ENCODE measurements around the gene EIF3M. TPM values are rescaled to one million over a fixed set of nuclear protein-coding genes. Genes with fewer than 3 reads are reported as not detected.

EIF3M gene
- total and polyA plus RNA-seq, 2 experiments from 2014 or later = 261 to 508 TPM

GRCh38 chr11:32635819-32636218 is 52.2 kb downstream of the EIF3M start:
- DNase-seq (ENCODE audit: low spot score) = no peak
- 84% methylated on average over 2 of the region's 2 CpGs for WGBS (ENCODE audit: low lambda C conversion rate, missing lambda C conversion rate)
- peaks cover 4% of the 10 kb centered on the region for H3K27me3 ChIP-seq
- no peaks in the 10 kb centered on the region for H3K9me3 ChIP-seq (ENCODE audit: low read depth)
- H2AFZ ChIP-seq = no peak overlapping the region
- no peak overlapping the region for H3K4me2 ChIP-seq
- no peak overlapping the region for H3K27ac ChIP-seq
- H3K9me2 ChIP-seq (replicated peaks; ENCODE audit: insufficient read depth) = no peaks in the 10 kb centered on the region
- H3K4me3 ChIP-seq = no peak overlapping the region
- TF ChIP-seq EZH2 (IDR thresholded peaks at IDR 0.05; ENCODE audit: borderline replicate concordance) = no peak
- TF ChIP-seq CTCF (IDR thresholded peaks at IDR 0.05; ENCODE audit: poor library complexity) = no peak
- no peak for TF ChIP-seq EZH2phosphoT487 (IDR thresholded peaks at IDR 0.05; ENCODE audit: low read depth, severe bottlenecking, unreplicated experiment)
- no peaks in the 10 kb centered on the region for H3K36me3 ChIP-seq (replicated peaks; ENCODE audit: insufficient read depth, low read depth)
- H3K4me1 ChIP-seq (ENCODE audit: insufficient read depth) = no peaks in the 10 kb centered on the region
- no peaks in the 10 kb centered on the region for H4K20me1 ChIP-seq (ENCODE audit: insufficient read depth, poor library complexity, severe bottlenecking)
- H3K79me2 ChIP-seq = no peaks in the 10 kb centered on the region

GRCh38 chr11:32641361-32641760 is 57.7 kb downstream of the EIF3M start:
- no peak for TF ChIP-seq EZH2phosphoT487 (IDR thresholded peaks at IDR 0.05; ENCODE audit: low read depth, severe bottlenecking, unreplicated experiment)
- no peak for TF ChIP-seq EZH2 (IDR thresholded peaks at IDR 0.05; ENCODE audit: borderline replicate concordance)
- no peak for TF ChIP-seq CTCF (IDR thresholded peaks at IDR 0.05; ENCODE audit: poor library complexity)
- no peak overlapping the region for H2AFZ ChIP-seq
- no peaks in the 10 kb centered on the region for H3K79me2 ChIP-seq
- no peak overlapping the region for H3K4me3 ChIP-seq
- H4K20me1 ChIP-seq (ENCODE audit: insufficient read depth, poor library complexity, severe bottlenecking) = no peaks in the 10 kb centered on the region
- H3K27me3 ChIP-seq = peaks cover 4% of the 10 kb centered on the region
- no peak overlapping the region for H3K4me2 ChIP-seq
- H3K9me2 ChIP-seq (replicated peaks; ENCODE audit: insufficient read depth) = no peaks in the 10 kb centered on the region
- H3K4me1 ChIP-seq (ENCODE audit: insufficient read depth) = no peaks in the 10 kb centered on the region
- no peak for DNase-seq (ENCODE audit: low spot score)
- no peaks in the 10 kb centered on the region for H3K9me3 ChIP-seq (ENCODE audit: low read depth)
- H3K27ac ChIP-seq = no peak overlapping the region
- no peaks in the 10 kb centered on the region for H3K36me3 ChIP-seq (replicated peaks; ENCODE audit: insufficient read depth, low read depth)

- H3K4me3 ChIP-seq = no peak overlapping the region
- no peak for DNase-seq (ENCODE audit: low spot score)
- no peaks in the 10 kb centered on the region for H3K27me3 ChIP-seq
- H3K4me1 ChIP-seq (ENCODE audit: insufficient read depth) = no peaks in the 10 kb centered on the region
- H3K36me3 ChIP-seq (replicated peaks; ENCODE audit: insufficient read depth, low read depth) = no peaks in the 10 kb centered on the region
- WGBS (ENCODE audit: low lambda C conversion rate, missing lambda C conversion rate) = 59% methylated on average over 1 of the region's 1 CpG
- H3K9me3 ChIP-seq (ENCODE audit: low read depth) = no peaks in the 10 kb centered on the region
- H3K4me2 ChIP-seq = no peak overlapping the region
- no peaks in the 10 kb centered on the region for H3K9me2 ChIP-seq (replicated peaks; ENCODE audit: insufficient read depth)
- no peaks in the 10 kb centered on the region for H3K79me2 ChIP-seq
- H2AFZ ChIP-seq = no peak overlapping the region
- no peak for TF ChIP-seq CTCF (IDR thresholded peaks at IDR 0.05; ENCODE audit: poor library complexity)
- no peak for TF ChIP-seq EZH2phosphoT487 (IDR thresholded peaks at IDR 0.05; ENCODE audit: low read depth, severe bottlenecking, unreplicated experiment)
- no peak for TF ChIP-seq EZH2 (IDR thresholded peaks at IDR 0.05; ENCODE audit: borderline replicate concordance)
- H3K27ac ChIP-seq = no peak overlapping the region
- H4K20me1 ChIP-seq (ENCODE audit: insufficient read depth, poor library complexity, severe bottlenecking) = no peaks in the 10 kb centered on the region
These were observed 59.9 kb downstream of the EIF3M start for GRCh38 chr11:32643526-32643925.

Other genes with a start within 250 kb of the EIF3M start
- 0.24 and 0.47 TPM in 2 replicates for gene WT1, start 148.3 kb upstream of the EIF3M start, total RNA-seq
- 0.37 and 1.2 TPM in 2 replicates for gene WT1, start 148.3 kb upstream of the EIF3M start, polyA plus RNA-seq
- 0.03 and 0.12 TPM in 2 replicates for gene CCDC73, start 210.8 kb downstream of the EIF3M start, total RNA-seq
- gene CCDC73, start 210.8 kb downstream of the EIF3M start, polyA plus RNA-seq = 0.06 TPM in 1 of 2 replicates, not detected in the other
- 9.2 and 12.1 TPM in 2 replicates for gene PRRG4, start 246.1 kb downstream of the EIF3M start, total RNA-seq
- 3.0 TPM in 2 replicates for gene PRRG4, start 246.1 kb downstream of the EIF3M start, polyA plus RNA-seq

All from hepatocyte (in vitro differentiated cells).